Stomach (tissue), 4 donors: ENCODE data around the gene RHBDF1.

Experiments used
- CTCF ChIP-seq, 7 experiments: fragments of 450-650 bp in 4 of 7; fragments of 200-600 bp in 3 of 7; sonication (generic) in 3 of 7; IDR thresholded peaks; one replicate each; pipeline ENCODE4 v1.5.1; 2016 to 2019; ENCODE audit warnings: antibody characterized with exemption in 7 of 7, control low read depth in 2 of 7, mild to moderate bottlenecking in 1 of 7
- EP300 ChIP-seq: sonication (generic); formaldehyde crosslinking; IDR thresholded peaks from one replicate; pipeline ENCODE4 v1.6.1; 2017; ENCODE audit warnings: antibody characterized with exemption
- POLR2A ChIP-seq, 4 donors: fragments of 450-650 bp; IDR thresholded peaks; one replicate each; pipeline ENCODE4 v1.6.1; 2016; ENCODE audit warnings: antibody characterized with exemption in 4 of 4, control low read depth in 2 of 4, mild to moderate bottlenecking in 1 of 4, moderate library complexity in 1 of 4
- POLR2AphosphoS5 ChIP-seq, 3 donors: sonication (generic); formaldehyde crosslinking; IDR thresholded peaks; one replicate each; pipeline ENCODE4 v1.6.1; 2016; ENCODE audit warnings: antibody characterized with exemption in 3 of 3

- no peak for TF ChIP-seq POLR2AphosphoS5 (IDR thresholded peaks at IDR 0.05)
- no peak for TF ChIP-seq CTCF (IDR thresholded peaks at IDR 0.05)
- TF ChIP-seq EP300: no peak
- no peak for TF ChIP-seq POLR2A (IDR thresholded peaks at IDR 0.05)
These were observed 1.8 kb upstream of the RHBDF1 start for GRCh38 chr16:74051-74746.
